DMS114 treated with DMSO at 0.1 percent for 48 hours (cell line): ENCODE results near the gene LMNTD2.

Experiments used
- DNase-seq: peaks from one replicate; lab custom pipeline; 2025; ENCODE audit not compliant: unreplicated experiment; lab: John Stamatoyannopoulos, UW

The LMNTD2 gene

DNA sequence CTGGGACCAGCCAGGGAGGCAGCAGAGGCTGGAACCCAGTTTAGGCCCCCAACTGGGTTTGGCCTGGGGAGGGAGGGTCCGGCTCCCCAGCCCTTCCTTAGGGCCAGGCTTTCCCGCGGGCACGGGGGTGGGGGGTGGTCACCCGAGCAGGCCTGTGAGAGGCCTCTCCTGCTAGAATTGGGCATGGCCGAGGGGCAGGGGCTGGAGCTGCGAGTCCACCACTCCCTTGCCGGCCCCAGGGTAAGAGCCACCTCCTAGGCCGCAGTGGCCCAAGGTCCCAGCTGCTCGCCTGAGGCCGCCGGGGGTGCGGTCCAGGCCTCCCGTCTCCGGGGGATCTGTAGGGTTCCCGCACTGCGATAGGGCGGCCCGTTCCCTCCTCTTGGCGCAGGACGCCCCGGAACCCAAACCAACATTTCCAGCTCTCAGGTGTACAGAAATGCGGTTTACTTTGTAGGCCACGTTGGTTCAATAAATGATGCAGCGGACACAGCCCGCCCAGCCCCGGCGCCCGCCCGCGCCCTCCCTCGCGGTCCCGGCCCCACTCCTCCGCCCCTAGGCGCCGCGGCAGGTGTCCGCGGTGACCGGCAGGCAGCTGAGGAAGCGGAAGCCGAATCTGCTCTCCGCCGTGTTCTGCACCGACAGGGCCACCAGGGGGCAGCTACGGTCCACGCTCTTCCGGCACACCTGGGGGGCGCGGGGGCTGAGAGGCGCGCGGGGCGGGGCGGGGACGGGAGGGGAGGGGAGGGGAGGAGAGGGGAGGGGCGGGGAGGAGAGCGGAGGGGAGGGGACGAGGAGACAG is 5.9 kb downstream of the LMNTD2 start:
- no peak for DNase-seq

DNA sequence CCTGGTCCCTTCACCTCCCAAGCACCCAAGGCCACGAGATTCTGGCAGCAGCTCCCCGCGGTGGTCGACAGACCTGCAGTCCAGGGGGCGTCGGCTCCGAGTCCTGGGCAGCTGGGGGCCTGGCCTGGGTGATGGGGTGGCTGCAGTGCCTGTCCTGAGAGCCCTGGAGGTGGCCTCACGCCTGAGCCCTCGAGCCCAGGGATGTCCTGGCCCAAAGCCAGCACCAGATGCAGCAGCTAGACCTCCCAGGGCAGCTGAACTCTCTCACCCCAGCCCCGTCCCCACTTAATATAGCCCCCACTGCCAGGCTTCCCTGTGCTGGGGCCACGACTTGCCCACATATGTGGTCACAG is 6.6 kb downstream of the LMNTD2 start:
- no peak for DNase-seq

DNA sequence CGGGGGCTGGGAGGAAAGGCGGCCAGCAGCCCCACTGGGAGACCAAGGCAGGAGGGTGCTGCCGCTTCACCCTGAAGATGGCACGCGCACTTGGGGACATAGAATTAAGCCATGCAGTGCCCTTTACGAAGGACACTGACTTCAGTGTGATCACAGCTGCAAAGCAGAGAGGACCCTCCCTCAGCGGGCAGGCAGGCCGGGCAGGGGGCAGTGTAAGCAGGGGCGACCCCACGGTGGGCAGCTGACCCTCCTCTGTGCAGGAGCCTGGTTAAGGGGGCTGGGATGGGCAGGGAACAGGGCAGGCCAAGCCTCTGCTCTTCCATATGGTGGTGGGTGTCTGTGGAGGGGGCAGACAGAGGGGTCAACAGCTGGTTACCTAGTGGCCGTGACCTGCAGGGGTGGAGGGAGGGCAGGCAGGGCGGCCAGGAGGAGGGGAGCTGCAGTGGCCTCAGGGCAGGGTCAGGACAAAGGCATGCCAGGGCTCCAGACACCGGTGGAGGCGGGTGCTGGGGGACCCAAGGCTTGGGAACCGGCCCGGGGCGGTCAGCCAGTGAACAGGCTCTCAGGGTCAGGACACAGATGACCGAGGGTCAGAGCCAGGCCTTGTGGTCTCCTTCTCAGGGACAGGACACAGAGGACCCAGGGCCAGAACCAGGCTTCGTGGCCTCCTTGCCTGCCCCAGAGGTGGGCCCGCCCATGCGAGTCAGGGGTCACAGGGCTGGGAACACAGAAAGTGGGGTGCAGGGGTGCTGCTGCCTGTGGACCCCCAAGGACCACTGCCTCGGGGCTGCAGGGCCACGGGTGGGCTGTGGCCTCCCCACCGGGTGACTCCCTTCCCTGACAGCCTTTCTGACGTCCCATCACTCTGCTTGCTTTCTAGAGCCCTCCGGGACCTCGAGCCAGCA is 7.2 kb downstream of the LMNTD2 start:
- no peak for DNase-seq

DNA sequence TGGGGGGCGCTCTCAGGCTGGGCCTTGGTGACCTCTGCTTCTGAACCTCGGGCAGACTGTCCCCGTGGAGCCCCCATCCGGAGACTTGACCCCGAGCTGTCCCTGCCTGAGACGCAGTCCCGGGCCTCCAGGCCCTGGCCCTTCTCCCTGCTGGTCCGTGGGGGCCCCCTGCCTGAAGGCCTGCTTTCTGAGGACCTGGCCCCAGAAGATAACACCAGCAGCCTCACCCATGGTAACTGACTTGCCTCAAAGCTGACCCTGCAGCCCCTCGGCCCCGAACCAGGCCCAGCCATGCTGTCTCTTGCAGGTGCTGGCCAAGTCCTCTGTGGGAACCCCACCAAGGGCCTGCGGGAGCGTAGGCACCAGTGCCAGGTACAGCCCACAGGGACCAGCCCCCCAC is 8.9 kb downstream of the LMNTD2 start:
- DNase-seq: no peak

DNA sequence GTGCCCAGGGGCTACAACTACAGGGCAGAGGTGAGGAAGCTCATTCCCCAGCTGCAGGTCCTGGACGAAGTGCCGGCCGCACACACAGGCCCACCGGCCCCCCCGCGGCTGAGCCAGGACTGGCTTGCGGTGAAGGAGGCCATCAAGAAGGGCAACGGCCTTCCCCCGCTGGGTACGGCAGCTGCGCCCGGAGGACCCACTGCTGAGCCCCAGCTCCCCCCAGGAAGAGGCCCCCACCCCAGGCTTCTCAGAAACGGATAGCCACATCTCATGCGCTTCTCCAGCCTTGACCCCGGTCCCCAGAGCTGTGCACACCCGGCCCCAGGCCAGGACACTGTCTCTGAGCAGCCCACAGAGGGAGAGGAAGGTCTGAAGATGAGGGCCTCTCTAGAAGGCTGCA is 9.4 kb downstream of the LMNTD2 start:
- DNase-seq: no peak

DNA sequence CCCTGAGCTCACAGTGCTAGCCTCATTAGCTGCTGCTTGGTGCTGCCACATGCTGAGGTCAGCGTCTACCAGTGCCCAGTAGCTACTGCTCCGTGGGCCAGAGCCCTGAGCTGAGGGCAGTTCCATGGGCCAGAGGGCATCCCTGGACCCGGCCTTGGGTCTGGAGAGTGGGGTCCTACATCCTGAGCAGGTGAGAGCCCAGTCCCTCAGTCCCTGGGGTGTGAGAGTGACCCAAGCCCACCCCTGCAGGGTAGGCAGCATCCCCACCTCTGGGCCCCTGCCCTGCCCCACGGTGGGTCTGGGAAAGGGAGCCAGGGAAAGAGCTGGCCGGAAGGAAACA is 9.8 kb downstream of the LMNTD2 start:
- no peak for DNase-seq

DNA sequence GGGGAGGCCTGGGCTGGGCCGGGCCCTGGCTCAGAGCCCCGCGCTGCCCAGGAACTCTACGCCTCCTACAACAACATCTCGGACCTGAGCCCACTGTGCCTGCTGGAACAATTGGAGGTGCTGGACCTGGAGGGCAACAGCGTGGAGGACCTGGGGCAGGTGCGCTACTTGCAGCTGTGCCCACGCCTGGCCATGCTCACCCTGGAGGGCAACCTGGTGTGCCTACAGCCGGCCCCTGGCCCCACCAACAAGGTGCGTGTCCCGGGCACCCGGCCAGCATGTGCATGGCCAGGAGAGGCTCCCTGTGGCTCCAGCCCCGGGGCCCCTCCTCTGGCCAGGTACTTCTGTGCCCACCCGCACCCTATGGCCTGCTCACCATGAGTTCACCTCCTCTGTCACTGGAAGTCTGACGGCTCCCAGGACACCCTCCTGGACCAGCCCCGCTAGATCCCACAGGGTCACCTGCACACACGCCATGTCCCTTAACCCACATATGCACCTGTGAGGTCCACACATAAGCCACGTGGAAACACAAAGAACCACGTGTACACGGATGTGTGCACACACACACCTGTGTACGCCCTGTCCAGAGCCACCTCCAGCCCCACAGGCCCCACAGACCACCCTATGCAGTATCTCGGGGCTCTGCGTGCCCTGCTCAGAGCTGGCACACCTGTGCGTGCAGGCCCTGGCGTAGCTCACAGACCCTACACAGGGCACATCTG is 10.4 kb downstream of the LMNTD2 start:
- no peak for DNase-seq

DNA sequence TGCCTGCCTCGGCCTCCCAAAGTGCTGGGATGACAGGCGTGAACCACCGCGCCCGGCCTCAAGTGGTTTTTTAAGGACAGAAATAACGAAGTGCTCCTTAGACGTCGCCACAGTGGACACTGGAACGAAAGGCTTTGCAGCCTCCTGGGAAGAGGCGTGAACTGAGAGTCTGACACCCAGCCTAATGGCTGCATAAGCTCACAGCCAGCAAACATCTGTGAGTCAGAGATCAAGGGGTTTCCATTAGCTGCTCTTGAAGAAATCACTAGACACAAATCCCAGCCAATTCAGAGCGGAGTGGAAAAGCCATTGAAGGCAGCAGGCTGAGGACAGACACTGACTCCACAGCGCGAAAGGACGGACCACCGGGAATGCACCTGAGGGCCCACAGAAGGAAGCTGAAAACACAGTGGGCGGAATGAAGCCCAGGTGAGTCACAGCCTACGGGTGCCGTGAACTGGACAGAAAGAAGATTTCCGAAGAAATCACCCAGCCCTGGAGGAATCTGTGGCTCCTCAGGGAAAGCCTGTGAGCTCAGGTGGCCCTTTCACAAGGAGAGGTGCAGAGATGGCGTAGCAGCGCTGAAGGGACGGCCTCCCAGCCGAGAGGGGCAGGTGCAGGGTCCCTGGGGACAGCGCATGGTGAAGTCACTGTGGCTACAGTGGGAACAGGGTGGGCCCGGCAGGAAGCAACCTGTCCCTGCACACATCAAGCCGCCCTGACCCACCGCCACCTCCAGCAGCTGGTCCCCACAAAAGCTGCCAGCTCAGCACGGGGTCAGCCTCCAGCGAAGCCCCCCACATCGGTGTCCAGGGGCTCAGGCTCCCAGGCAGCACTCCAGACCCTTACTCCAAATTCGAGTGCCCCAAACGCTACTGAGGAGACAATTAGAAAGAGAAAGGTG is 11.6 kb downstream of the LMNTD2 start:
- DNase-seq: no peak

DNA sequence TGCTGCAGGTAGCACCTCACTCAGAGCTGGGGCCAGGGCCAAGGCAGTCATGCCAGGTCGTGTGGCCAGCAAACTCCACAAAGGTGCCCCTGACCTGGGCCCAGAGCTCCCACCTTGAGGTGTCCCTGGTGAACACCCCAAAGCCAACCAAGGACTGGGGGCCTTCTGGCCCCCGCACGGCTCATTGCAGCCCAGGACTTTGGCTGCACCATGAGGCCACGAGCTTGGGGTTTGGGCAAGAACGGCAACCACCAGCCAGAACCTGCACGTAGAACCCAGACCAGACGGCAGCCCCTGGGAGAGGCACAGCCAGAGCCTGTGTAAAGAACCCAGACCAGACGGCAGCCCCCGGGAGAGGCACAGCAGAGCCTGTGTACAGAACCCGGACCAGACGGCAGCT is 15.4 kb downstream of the LMNTD2 start:
- no peak for DNase-seq

DNA sequence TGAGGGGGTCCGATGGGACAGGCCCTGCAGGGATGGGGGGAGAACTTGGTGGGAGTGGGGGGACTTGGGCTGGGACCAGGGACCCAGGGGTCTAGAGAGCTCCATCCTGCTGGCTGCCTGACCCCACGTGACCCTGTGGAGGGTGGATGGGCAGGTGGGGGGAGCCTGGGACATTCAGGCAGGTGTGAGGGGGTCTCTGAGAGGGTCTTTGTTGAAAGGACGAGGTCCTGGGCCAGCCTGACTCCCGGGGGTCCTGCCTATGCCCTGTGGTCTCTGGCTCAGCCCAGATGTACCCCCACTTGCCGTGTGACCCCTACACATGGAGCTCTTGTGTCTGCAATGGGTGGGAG is 15.7 kb downstream of the LMNTD2 start:
- no peak for DNase-seq

DNA sequence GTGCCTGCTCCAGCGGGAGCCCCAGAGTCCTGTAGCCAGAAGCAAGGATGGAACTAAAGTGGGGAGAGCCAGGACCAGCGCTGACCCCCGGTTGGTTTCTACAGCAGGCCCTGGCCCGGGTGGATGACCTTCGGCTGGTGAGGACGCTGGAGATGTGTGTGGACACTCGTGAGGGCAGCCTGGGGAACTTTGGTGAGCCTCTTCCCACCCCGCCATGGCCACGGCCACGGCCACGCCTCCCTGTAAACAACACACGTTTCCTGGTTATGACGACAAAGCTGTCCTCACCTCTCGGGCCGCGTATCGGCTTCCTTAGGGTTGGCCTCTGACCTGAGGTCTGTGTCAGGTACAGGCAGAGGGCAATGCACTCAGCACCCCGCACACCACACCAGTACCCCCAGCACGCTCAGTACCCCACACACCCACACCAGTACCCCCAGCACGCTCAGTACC is 19.1 kb downstream of the LMNTD2 start:
- DNase-seq: no peak

DNA sequence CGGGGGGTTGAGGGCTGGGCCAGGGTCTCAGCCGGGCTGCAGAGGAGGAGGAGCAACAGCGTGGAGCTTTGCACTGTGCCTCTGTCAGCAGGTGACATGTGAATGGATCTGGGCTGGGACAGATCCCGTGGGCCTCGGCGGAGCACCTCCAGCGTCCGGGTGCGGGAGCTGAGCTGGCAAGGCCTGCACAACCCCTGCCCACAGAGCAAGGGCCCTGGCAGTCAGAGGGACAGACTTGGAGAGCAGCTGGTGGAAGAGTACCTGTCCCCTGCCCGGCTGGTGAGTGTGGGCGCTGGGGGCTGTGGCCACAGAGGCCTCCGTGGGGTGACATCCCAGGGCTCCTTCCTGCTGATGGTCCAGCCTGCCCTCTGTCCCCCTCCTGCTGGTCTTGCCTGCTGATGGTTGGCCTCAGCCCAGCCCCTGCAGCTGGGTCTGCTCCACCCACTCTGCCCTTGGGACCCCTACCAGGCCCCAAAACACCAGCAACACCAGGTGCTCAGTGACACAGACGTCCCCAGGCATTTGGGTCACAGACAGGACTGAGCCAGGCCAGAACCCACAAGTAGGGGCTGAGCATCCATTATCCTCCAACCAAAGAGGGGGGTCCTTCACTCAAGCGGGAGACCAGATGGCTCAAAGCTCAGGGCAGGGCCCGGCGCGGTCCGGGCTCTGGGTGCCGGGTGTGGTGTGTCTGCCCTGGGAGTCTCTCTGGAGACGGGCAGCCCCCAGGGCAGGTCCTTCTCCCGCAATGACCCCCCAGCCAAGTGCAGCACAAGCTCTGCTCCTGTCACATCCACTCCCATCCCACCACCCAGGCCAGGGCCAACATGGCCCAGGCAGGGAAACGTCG is 19.7 kb downstream of the LMNTD2 start:
- DNase-seq: no peak

DNA sequence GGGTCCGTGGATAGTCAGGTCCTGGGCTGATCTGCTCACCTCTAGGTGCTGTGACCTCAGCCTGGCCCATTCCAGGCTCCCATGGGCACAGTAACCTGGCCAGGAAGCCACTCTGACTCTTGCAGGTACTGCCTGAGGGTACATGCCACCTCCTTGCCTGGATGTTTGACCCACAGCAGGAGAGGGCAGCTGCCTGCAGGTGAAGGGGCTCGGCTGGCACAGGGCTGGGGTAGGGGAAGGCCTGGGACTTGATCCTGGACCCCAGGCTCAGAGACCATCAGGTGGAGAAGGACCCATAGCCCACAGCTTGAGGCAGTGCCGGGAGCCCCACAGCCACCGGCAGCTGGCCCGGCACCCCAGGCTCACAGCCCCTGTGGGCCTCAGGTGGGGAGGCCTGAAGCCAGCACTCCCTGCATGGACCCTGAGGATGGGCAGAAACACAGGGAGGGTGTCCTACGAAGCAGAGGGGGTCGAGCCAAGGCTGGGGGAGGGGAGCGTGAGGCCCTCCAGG is 20.5 kb downstream of the LMNTD2 start:
- DNase-seq: no peak

DNA sequence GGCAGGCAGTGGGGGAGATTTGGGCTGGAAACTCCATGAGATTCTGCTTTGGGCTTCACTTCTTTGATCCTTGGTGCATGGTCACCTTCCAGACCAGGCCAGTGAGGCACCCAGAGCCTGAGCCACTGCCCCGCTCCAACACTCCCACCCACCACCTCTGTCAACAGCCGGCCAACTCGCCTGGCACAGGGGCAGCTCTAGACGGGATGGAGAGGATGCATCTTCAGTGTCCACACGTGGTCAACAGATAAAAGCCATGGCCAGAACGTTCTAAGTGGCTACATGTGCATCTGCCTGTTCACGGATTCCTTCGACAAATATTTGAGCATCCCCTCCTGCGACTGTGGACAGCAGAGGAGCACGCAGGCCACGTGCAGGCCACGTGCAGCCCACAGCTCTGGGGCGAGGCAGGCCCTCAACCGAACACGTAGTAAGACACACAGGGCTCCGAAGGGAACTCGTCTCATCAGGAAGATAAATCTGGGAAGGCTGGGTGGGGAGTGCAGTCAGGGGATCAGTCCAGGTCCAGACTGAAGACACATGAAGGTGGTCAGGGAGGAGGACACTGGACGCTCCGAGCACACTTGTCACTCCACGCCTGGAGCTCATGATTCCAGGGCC is 22.0 kb downstream of the LMNTD2 start:
- DNase-seq: no peak

DNA sequence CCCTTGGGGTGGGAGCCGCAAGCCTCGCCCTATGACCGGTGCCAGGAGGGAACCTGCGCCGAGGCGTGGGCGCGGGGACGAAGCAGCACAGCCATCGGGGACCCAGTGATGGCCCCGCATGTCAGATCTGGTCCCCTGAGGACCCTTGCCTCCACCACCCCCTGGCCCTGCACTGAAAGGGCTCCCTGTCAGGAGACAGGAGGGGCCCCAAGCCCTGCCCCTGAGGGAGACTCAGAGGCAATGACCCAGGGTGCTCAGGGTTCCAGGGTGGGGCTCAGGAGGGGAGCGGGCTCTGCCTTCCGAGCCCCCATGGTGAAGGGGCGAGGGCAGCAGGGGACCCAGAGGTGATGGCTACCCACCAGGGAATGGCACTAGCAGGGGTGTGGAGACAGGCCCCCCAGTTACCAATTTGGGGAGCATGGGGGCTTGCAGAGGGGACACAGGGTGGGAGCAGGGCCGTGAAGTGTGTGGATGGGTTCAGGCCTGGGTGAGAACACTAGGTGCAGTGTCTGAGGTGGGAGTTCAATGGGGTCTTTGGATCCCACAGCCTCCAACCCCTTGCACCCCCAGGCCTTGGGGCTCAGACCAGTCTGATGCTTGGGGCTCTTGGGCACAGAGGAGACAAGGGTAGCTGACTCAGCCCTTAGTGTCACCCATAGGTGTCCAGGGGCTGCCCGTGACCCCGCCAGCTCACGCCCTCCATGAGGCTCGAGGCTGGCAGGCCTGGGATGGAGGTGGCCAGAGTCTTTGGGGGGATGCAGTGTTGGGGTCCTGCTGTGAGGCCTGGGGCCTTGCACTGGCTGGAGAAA is 22.7 kb downstream of the LMNTD2 start:
- no peak for DNase-seq

DNA sequence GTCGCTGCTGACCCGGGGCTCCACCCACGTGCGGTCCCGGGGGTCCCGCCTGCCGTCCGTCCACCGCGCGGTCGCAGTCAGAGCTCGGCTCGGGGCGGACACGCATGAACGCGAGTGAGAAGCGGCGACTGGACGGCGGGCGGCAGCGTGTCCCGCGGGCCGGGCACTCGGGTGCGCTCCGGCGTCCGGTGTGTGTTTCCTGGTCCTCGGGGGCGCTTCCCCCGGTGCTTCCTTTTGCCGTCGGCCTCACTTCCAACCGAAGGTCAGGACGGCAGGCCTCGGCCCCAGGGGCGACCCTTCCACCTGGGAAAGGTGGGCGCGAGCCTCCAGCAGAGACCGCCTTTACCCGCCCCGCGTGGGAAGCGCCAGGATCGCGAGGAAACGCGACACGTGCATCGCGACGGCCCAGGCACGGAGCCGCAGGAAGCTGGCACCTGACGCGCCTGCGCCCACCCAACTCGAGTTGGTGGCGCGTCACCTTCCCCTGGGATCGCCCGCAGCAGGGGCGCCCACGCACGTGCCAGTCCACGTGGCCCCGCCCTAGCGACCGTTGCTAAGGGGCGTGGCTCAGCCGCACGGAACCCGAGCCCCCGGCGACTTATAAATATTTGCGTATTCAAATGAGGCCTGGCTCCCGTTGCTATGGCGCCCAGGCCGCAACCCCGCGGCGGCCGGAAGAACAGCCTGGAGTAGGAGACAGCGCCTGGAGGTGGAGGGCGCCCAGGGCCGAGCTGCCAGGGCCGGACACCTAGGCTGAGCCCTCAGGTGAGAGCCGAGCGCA is 23.5 kb downstream of the LMNTD2 start, which contains the start of gene LRRC56:
Gene LRRC56 (plus strand): TSS at position 687 of the 781 bp plus-strand sequence. CDS start 3,158 bp downstream, outside the sequence.
- DNase-seq: no peak
